Body of pancreas (tissue), 4 donors: ENCODE data around the gene HIBCH. TPM values are rescaled to one million over a fixed set of nuclear protein-coding genes. Genes with fewer than 3 reads are reported as not detected.
"Not testable (repeated sequence)": the region's sequence is repeated elsewhere in the genome, so short reads cannot be mapped to it uniquely, and the experiment has no call there.

Source experiments
- ATAC-seq: fragments of 150-250 bp; one replicate; pipeline ENCODE4 v1.9.1; 2016
- DNase-seq, 4 donors: peaks; one replicate each; pipeline ENCODE4 v3.0.0-alpha.2; 2019
- H3K27ac ChIP-seq, 4 donors: fragments of 200-600 bp; sonication (generic); 1 replicate in 3 of 4; 2 replicates in 1 of 4; pipeline versions ENCODE4 v1.5.1 to v1.6.1; 2016 to 2019; ENCODE audit warnings: mild to moderate bottlenecking in 1 of 4, mixed read lengths in 1 of 4, moderate library complexity in 1 of 4
- H3K27me3 ChIP-seq, 2 donors: fragments of 200-600 bp; sonication (generic); one replicate each; pipeline ENCODE4 v1.6.0; 2016; ENCODE audit warnings: mild to moderate bottlenecking in 1 of 2
- H3K36me3 ChIP-seq, 2 donors: fragments of 200-600 bp; sonication (generic); replicated peaks in 1 of 2; 2 replicates each; pipeline ENCODE4 v1.5.1; 2016; ENCODE audit warnings: low read depth in 2 of 2; ENCODE audit not compliant: insufficient read depth in 1 of 2
- H3K4me1 ChIP-seq: fragments of 200-600 bp; sonication (generic); one replicate; pipeline ENCODE4 v1.6.0; 2016
- H3K4me3 ChIP-seq, 2 donors: fragments of 200-600 bp; sonication (generic); 1 replicate in 1 of 2; 2 replicates in 1 of 2; pipeline ENCODE4 v1.5.1; 2016 to 2019
- H3K9me3 ChIP-seq, 3 donors: fragments of 200-600 bp; sonication (generic); 1 replicate in 2 of 3; 2 replicates in 1 of 3; pipeline ENCODE4 v1.5.1; 2016
- POLR2A ChIP-seq, 3 donors: fragments of 450-650 bp; IDR thresholded peaks; one replicate each; pipeline ENCODE4 v1.6.1; 2016; ENCODE audit warnings: antibody characterized with exemption in 3 of 3, mild to moderate bottlenecking in 2 of 3
- WGBS, 2 donors: methylation state at CpG; one replicate each; pipeline ENCODE4 v1.1.5; 2017; 5-methylcytosine and 5-hydroxymethylcytosine counted together
- intact Hi-C: fragments of 100-400 bp; cut with DNase I; formaldehyde crosslinking; loops from one replicate; pipeline ENCODE4 v1.15.1; 2023
- total RNA-seq, 2 donors: library from RNA; depleted of rRNA; stranded (reverse); fragments of >200 nt; gene quantifications; one replicate each; pipeline ENCODE4 v1.1.0, GENCODE V29; 2016
- TF ChIP-seq, protein P1 (sequence below), 7 experiments: fragments of 450-650 bp in 4 of 7; fragments of 200-600 bp in 3 of 7; sonication (generic) in 3 of 7; IDR thresholded peaks; one replicate each; pipeline ENCODE4 v1.5.1; 2016 to 2019; ENCODE audit warnings: antibody characterized with exemption in 7 of 7

The HIBCH gene
- total RNA-seq, 2 donors from 2014 or later: 19.4 to 21.3 TPM

GRCh38 chr2:190254063-190254850 lies 65.4 kb downstream of the HIBCH start:
- TF ChIP-seq, protein P1, sequence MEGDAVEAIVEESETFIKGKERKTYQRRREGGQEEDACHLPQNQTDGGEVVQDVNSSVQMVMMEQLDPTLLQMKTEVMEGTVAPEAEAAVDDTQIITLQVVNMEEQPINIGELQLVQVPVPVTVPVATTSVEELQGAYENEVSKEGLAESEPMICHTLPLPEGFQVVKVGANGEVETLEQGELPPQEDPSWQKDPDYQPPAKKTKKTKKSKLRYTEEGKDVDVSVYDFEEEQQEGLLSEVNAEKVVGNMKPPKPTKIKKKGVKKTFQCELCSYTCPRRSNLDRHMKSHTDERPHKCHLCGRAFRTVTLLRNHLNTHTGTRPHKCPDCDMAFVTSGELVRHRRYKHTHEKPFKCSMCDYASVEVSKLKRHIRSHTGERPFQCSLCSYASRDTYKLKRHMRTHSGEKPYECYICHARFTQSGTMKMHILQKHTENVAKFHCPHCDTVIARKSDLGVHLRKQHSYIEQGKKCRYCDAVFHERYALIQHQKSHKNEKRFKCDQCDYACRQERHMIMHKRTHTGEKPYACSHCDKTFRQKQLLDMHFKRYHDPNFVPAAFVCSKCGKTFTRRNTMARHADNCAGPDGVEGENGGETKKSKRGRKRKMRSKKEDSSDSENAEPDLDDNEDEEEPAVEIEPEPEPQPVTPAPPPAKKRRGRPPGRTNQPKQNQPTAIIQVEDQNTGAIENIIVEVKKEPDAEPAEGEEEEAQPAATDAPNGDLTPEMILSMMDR (IDR thresholded peaks at IDR 0.05): no peak
- no peak for TF ChIP-seq POLR2A (IDR thresholded peaks at IDR 0.05)
- Histone ChIP-seq H3K27ac (no peak overlapping the region), H3K9me3 (no peaks in the 10 kb centered on the region), H3K4me3 (no peak overlapping the region), H3K27me3 (no peaks in the 10 kb centered on the region), H3K4me1 (no peaks in the 10 kb centered on the region), H3K36me3 (peaks cover 0 to 13% of the 10 kb centered on the region in 2 donors)
- 95 to 98% methylated on average over 3 of the region's 3 CpGs for WGBS, 2 donors
- no peak for ATAC-seq
- DNase-seq: no peak
- intact Hi-C loops: no loop called here

- no peak overlapping the region for H3K4me3 ChIP-seq
- H3K9me3 ChIP-seq: no peaks in the 10 kb centered on the region
- intact Hi-C loops: no loop called here
- TF ChIP-seq, protein P1 (IDR thresholded peaks at IDR 0.05): no peak
- no peak for TF ChIP-seq POLR2A (IDR thresholded peaks at IDR 0.05)
- no peak for ATAC-seq
- no peak overlapping the region for H3K27ac ChIP-seq
- peaks cover 0 to 12% of the 10 kb centered on the region in 2 donors for H3K36me3 ChIP-seq
- 91 to 93% methylated on average over 2 of the region's 2 CpGs for WGBS, 2 donors
- DNase-seq: no peak
- H3K27me3 ChIP-seq: no peaks in the 10 kb centered on the region
- H3K4me1 ChIP-seq: no peaks in the 10 kb centered on the region
Observed at GRCh38 chr2:190250421-190250820, 69.2 kb downstream of the HIBCH start.

GRCh38 chr2:190235551-190236075 lies 84.0 kb downstream of the HIBCH start:
- ATAC-seq: no peak
- H3K4me3 ChIP-seq: no peak overlapping the region
- WGBS, 2 donors: 74 to 79% methylated on average over 2 of the region's 2 CpGs
- TF ChIP-seq POLR2A (IDR thresholded peaks at IDR 0.05): no peak
- TF ChIP-seq, protein P1 (IDR thresholded peaks at IDR 0.05): no peak
- no peaks in the 10 kb centered on the region for H3K27me3 ChIP-seq
- no peak overlapping the region for H3K27ac ChIP-seq
- H3K36me3 ChIP-seq: no peaks in the 10 kb centered on the region
- intact Hi-C loops: no loop called here
- H3K9me3 ChIP-seq: no peaks in the 10 kb centered on the region
- no peak for DNase-seq
- no peaks in the 10 kb centered on the region for H3K4me1 ChIP-seq

DNA sequence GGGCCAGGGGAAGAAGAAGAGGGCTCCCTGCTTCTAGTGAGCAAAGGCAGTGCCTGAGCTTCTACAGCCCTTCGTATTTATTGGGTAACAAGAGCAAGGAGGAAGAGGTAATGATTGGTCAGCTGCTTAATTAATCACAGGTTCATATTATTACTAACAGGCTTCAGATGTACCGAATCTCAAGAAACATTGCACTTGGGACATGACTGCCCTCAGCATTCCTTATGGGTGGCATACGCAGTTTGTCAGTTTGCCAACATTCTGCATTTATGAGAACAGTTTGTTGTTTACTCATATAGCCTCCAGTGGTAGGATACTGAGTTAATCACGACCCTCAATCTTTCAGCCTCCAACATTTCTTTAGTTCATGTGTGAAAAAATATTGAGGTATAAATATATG lies 84.5 kb downstream of the HIBCH start:
- ATAC-seq (no peak), DNase-seq (no peak)
- Histone ChIP-seq H3K27ac (no peak overlapping the region), H3K9me3 (no peaks in the 10 kb centered on the region), H3K4me3 (no peak overlapping the region), H3K4me1 (no peaks in the 10 kb centered on the region), H3K27me3 (no peaks in the 10 kb centered on the region), H3K36me3 (no peaks in the 10 kb centered on the region)
- WGBS, 2 donors: 91 to 94% methylated on average over 4 of the region's 4 CpGs
- intact Hi-C loops: no loop called here
- TF ChIP-seq POLR2A (IDR thresholded peaks at IDR 0.05): no peak
- TF ChIP-seq, protein P1 (IDR thresholded peaks at IDR 0.05): no peak

- H3K27ac ChIP-seq, H3K36me3 ChIP-seq, intact Hi-C loops, H3K4me1 ChIP-seq, H3K9me3 ChIP-seq, H3K4me3 ChIP-seq, H3K27me3 ChIP-seq, DNase-seq, ATAC-seq: not testable (repeated sequence)
- WGBS, 2 donors: 93 to 97% methylated on average over 12 of the region's 12 CpGs
Observed at GRCh38 chr2:190223989-190224388, 95.6 kb downstream of the HIBCH start.

DNA sequence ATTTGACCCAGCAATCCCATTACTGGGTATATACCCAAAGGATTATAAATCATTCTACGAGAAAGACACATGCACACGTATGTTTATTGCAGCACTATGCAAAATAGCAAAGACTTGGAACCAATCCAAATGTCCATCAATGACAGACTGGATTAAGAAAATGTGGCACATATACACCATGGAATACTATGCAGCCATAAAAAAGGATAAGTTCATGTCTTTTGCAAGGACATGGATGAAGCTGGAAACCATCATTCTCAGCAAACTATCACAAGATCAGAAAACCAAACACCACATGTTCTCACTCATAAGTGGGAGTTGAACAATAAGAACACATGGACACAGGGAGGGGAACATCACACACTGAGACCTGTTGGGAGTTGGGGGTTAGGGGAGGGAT lies 96.9 kb downstream of the HIBCH start:
- H3K27ac ChIP-seq, intact Hi-C loops, H3K36me3 ChIP-seq, H3K4me3 ChIP-seq, DNase-seq, H3K4me1 ChIP-seq, H3K9me3 ChIP-seq, ATAC-seq, H3K27me3 ChIP-seq: not testable (repeated sequence)
- 95 to 100% methylated on average over 2 of the region's 2 CpGs for WGBS, 2 donors
